Renal pelvis (tissue), 12 donors: ENCODE results near the gene CDKL5. TPM values are rescaled to one million over a fixed set of nuclear protein-coding genes. Genes with fewer than 3 reads are reported as not detected.
"Not testable (repeated sequence)": the region's sequence is repeated elsewhere in the genome, so short reads cannot be mapped to it uniquely, and the experiment has no call there.

Experiments used
- DNase-seq: peaks from one replicate; pipeline ENCODE4 v3.0.0-alpha.2; 2013
- long read RNA-seq, 16 experiments: transcript quantifications; one replicate each; lab custom pipeline, GENCODE V29; 2026
- polyA plus RNA-seq, 3 donors: library from polyadenylated mRNA; unstranded; fragments of 120-200 nt; gene quantifications; one replicate each; pipeline ENCODE4 v1.2.1, GENCODE V29; 2013; ENCODE audit not compliant: insufficient read length in 3 of 3

Gene CDKL5
- 10 to 100 TPM; 10.5 to 19.4 (median 17.6) TPM for polyA plus RNA-seq
- long read RNA-seq, donor 1: 0 reads
- long read RNA-seq, donor 2: 0 reads
- long read RNA-seq, donor 3: 0 reads
- long read RNA-seq, donor 4: 0 reads
- long read RNA-seq, donor 5: 0 reads
- long read RNA-seq, donor 6: 0 reads
- long read RNA-seq, donor 7: 0 reads
- long read RNA-seq, donor 8: 0 reads
- long read RNA-seq, donor 9: 0 reads
- long read RNA-seq, donor 10: 0 reads
- long read RNA-seq, donor 11: 0 reads
- long read RNA-seq, donor 12, partial matches to known transcripts: 5 of 5 reads
- long read RNA-seq, donor 12, other reads (novel, unspliced or antisense): 0 of 5 reads
- long read RNA-seq, donor 13: 0 reads
- long read RNA-seq, donor 14, partial matches to known transcripts: 5 of 5 reads
- long read RNA-seq, donor 14, other reads (novel, unspliced or antisense): 0 of 5 reads
- long read RNA-seq, donor 15: 0 reads
- long read RNA-seq, donor 16: 0 reads

- peak; percentile 95 for DNase-seq
Observed at GRCh38 chrX:18425199-18426003, at the start of gene CDKL5. TSS of gene CDKL5 (plus strand) at chrX:18425608. CDS start at chrX:18507097, 81,489 bp downstream.

- no peak for DNase-seq
Observed at GRCh38 chrX:18377796-18378195, 47.6 kb upstream of the CDKL5 start.

GRCh38 chrX:18389966-18390365 lies 35.4 kb upstream of the CDKL5 start:
- no peak for DNase-seq

GRCh38 chrX:18390941-18391538 lies 34.4 kb upstream of the CDKL5 start:
- DNase-seq: peak; percentile 29

- DNase-seq: no peak
Observed at GRCh38 chrX:18394477-18394876, 30.9 kb upstream of the CDKL5 start.

GRCh38 chrX:18401848-18402213 lies 23.6 kb upstream of the CDKL5 start:
- no peak for DNase-seq

- no peak for DNase-seq
Observed at GRCh38 chrX:18406531-18407266, 18.7 kb upstream of the CDKL5 start.

GRCh38 chrX:18410038-18410437 lies 15.4 kb upstream of the CDKL5 start:
- no peak for DNase-seq

GRCh38 chrX:18415386-18415785 lies 10.0 kb upstream of the CDKL5 start:
- DNase-seq: no peak

GRCh38 chrX:18422325-18422724 lies 3.1 kb upstream of the CDKL5 start:
- DNase-seq: no peak

- no peak for DNase-seq
Observed at GRCh38 chrX:18422886-18423285, 2.5 kb upstream of the CDKL5 start.

GRCh38 chrX:18424482-18425198 lies 768 bp upstream of the CDKL5 start:
- DNase-seq: no peak

GRCh38 chrX:18426004-18426320 lies 554 bp downstream of the CDKL5 start:
- no peak for DNase-seq

GRCh38 chrX:18428006-18428405 lies 2.6 kb downstream of the CDKL5 start:
- no peak for DNase-seq

- not testable (repeated sequence) for DNase-seq
Observed at GRCh38 chrX:18433288-18433687, 7.9 kb downstream of the CDKL5 start.

- DNase-seq: no peak
Observed at GRCh38 chrX:18434896-18435295, 9.5 kb downstream of the CDKL5 start.

- DNase-seq: no peak
Observed at GRCh38 chrX:18436017-18436416, 10.6 kb downstream of the CDKL5 start.

GRCh38 chrX:18440835-18441234 lies 15.4 kb downstream of the CDKL5 start:
- no peak for DNase-seq

GRCh38 chrX:18441780-18442367 lies 16.5 kb downstream of the CDKL5 start:
- DNase-seq: no peak

- DNase-seq: no peak
Observed at GRCh38 chrX:18448416-18448815, 23.0 kb downstream of the CDKL5 start.

- no peak for DNase-seq
Observed at GRCh38 chrX:18449236-18449635, 23.8 kb downstream of the CDKL5 start.
